Body of pancreas (tissue), 4 donors: ENCODE measurements around the gene RPE. TPM values are rescaled to one million over a fixed set of nuclear protein-coding genes. Genes with fewer than 3 reads are reported as not detected.

ENCODE experiments used
- ATAC-seq: fragments of 150-250 bp; one replicate; pipeline ENCODE4 v1.9.1; 2016
- DNase-seq, 4 donors: peaks; one replicate each; pipeline ENCODE4 v3.0.0-alpha.2; 2019
- H3K27ac ChIP-seq, 4 donors: fragments of 200-600 bp; sonication (generic); 1 replicate in 3 of 4; 2 replicates in 1 of 4; pipeline versions ENCODE4 v1.5.1 to v1.6.1; 2016 to 2019; ENCODE audit warnings: mild to moderate bottlenecking in 1 of 4, mixed read lengths in 1 of 4, moderate library complexity in 1 of 4
- H3K27me3 ChIP-seq, 2 donors: fragments of 200-600 bp; sonication (generic); one replicate each; pipeline ENCODE4 v1.6.0; 2016; ENCODE audit warnings: mild to moderate bottlenecking in 1 of 2
- H3K36me3 ChIP-seq, 2 donors: fragments of 200-600 bp; sonication (generic); replicated peaks in 1 of 2; 2 replicates each; pipeline ENCODE4 v1.5.1; 2016; ENCODE audit warnings: low read depth in 2 of 2; ENCODE audit not compliant: insufficient read depth in 1 of 2
- H3K4me1 ChIP-seq: fragments of 200-600 bp; sonication (generic); one replicate; pipeline ENCODE4 v1.6.0; 2016
- H3K4me3 ChIP-seq, 2 donors: fragments of 200-600 bp; sonication (generic); 1 replicate in 1 of 2; 2 replicates in 1 of 2; pipeline ENCODE4 v1.5.1; 2016 to 2019
- H3K9me3 ChIP-seq, 3 donors: fragments of 200-600 bp; sonication (generic); 1 replicate in 2 of 3; 2 replicates in 1 of 3; pipeline ENCODE4 v1.5.1; 2016
- CTCF ChIP-seq, 7 experiments: fragments of 450-650 bp in 4 of 7; fragments of 200-600 bp in 3 of 7; sonication (generic) in 3 of 7; IDR thresholded peaks; one replicate each; pipeline ENCODE4 v1.5.1; 2016 to 2019; ENCODE audit warnings: antibody characterized with exemption in 7 of 7
- POLR2A ChIP-seq, 3 donors: fragments of 450-650 bp; IDR thresholded peaks; one replicate each; pipeline ENCODE4 v1.6.1; 2016; ENCODE audit warnings: antibody characterized with exemption in 3 of 3, mild to moderate bottlenecking in 2 of 3
- WGBS, 2 donors: methylation state at CpG; one replicate each; pipeline ENCODE4 v1.1.5; 2017; 5-methylcytosine and 5-hydroxymethylcytosine counted together
- intact Hi-C: fragments of 100-400 bp; cut with DNase I; formaldehyde crosslinking; loops from one replicate; pipeline ENCODE4 v1.15.1; 2023
- total RNA-seq, 2 donors: library from RNA; depleted of rRNA; stranded (reverse); fragments of >200 nt; gene quantifications; one replicate each; pipeline ENCODE4 v1.1.0, GENCODE V29; 2016

The RPE gene
- total RNA-seq, 2 donors from 2014 or later = 22.1 to 37.9 TPM

- no peak for TF ChIP-seq POLR2A (IDR thresholded peaks at IDR 0.05)
- TF ChIP-seq CTCF (IDR thresholded peaks at IDR 0.05) = no peak
- Histone ChIP-seq H3K27me3 (no peaks in the 10 kb centered on the region), H3K9me3 (no peaks in the 10 kb centered on the region), H3K4me1 (no peaks in the 10 kb centered on the region), H3K4me3 (no peak overlapping the region), H3K36me3 (no peaks in the 10 kb centered on the region), H3K27ac (no peak overlapping the region)
- intact Hi-C loops = no loop called here
- DNase-seq = no peak
- 36 to 55% methylated on average over 2 of the region's 2 CpGs for WGBS, 2 donors
- no peak for ATAC-seq
Measured at GRCh38 chr2:209990838-209991237, 11.6 kb upstream of the RPE start.

- intact Hi-C loops = no loop called here
- Histone ChIP-seq H3K36me3 (no peaks in the 10 kb centered on the region), H3K4me1 (no peaks in the 10 kb centered on the region), H3K4me3 (no peak overlapping the region), H3K27ac (no peak overlapping the region), H3K27me3 (no peaks in the 10 kb centered on the region), H3K9me3 (no peaks in the 10 kb centered on the region)
- 91 to 93% methylated on average over 9 of the region's 9 CpGs for WGBS, 2 donors
- ATAC-seq (no peak), DNase-seq (no peak)
- TF ChIP-seq POLR2A (IDR thresholded peaks at IDR 0.05) = no peak
Measured at GRCh38 chr2:209993968-209994367, 8.5 kb upstream of the RPE start.

GRCh38 chr2:209998596-209998995, 3.8 kb upstream of the RPE start:
- TF ChIP-seq POLR2A (IDR thresholded peaks at IDR 0.05) (no peak), CTCF (IDR thresholded peaks at IDR 0.05) (no peak)
- Histone ChIP-seq H3K36me3 (no peaks in the 10 kb centered on the region), H3K27me3 (no peaks in the 10 kb centered on the region), H3K4me1 (peaks cover 11% of the 10 kb centered on the region), H3K4me3 (no peak overlapping the region), H3K27ac (no peak overlapping the region), H3K9me3 (no peaks in the 10 kb centered on the region)
- WGBS, 2 donors = 32 to 52% methylated on average over 1 of the region's 1 CpG
- intact Hi-C loops = no loop called here
- ATAC-seq (no peak), DNase-seq (no peak)

- Histone ChIP-seq H3K4me1 (peaks cover 31% of the 10 kb centered on the region), H3K4me3 (no peak overlapping the region), H3K36me3 (no peaks in the 10 kb centered on the region), H3K9me3 (no peaks in the 10 kb centered on the region), H3K27me3 (no peaks in the 10 kb centered on the region), H3K27ac (no peak overlapping the region)
- ATAC-seq = no peak
- WGBS, 2 donors = 92 to 96% methylated on average over 10 to 30 of the region's 32 CpGs
- intact Hi-C loops = no loop called here
- TF ChIP-seq CTCF (IDR thresholded peaks at IDR 0.05) = no peak
- TF ChIP-seq POLR2A (IDR thresholded peaks at IDR 0.05) = no peak
- DNase-seq = no peak
Measured at GRCh38 chr2:210000464-210001324, 1.7 kb upstream of the RPE start.

- Histone ChIP-seq H3K27me3 (no peaks in the 10 kb centered on the region), H3K4me1 (peaks cover 40% of the 10 kb centered on the region), H3K36me3 (no peaks in the 10 kb centered on the region), H3K27ac (no peak overlapping the region), H3K4me3 (peak overlapping the region; percentile 42 to 73), H3K9me3 (no peaks in the 10 kb centered on the region)
- no peak for TF ChIP-seq CTCF (IDR thresholded peaks at IDR 0.05)
- no peak for TF ChIP-seq POLR2A (IDR thresholded peaks at IDR 0.05)
- ATAC-seq (no peak), DNase-seq (no peak)
- intact Hi-C loops = no loop called here
- 9 to 23% methylated on average over 2 of the region's 2 CpGs for WGBS, 2 donors
Measured at GRCh38 chr2:210003359-210003758, 921 bp downstream of the RPE start.
